K562 (cell line): ENCODE results near the gene GOLGA5. TPM values are rescaled to one million over a fixed set of nuclear protein-coding genes. Genes with fewer than 3 reads are reported as not detected.

Experiments
- ATAC-seq: fragments of 200-7000 bp; cut with Tn5 transposase; 3 replicates; pipeline ENCODE4 v1.9.1; 2020; ENCODE audit warnings: moderate library complexity
- BruUV-seq: library from RNA; stranded (reverse); fragments of 400-500 nt; replicated peaks from 2 replicates; lab custom pipeline; 2021; lab: Mats Ljungman, UMichigan
- CTCF ChIA-PET: fragments of 300-600 bp; formaldehyde crosslinking; extraction: SDS; loops from one replicate; lab custom pipeline; 2021; ENCODE audit warnings: low intra/inter-chr PET ratio; lab: Yijun Ruan, JAX
- POLR2A ChIA-PET: fragments of 300-600, 350-650 bp; sonication (Branson Sonifier 250); formaldehyde crosslinking; extraction: SDS; loops from one replicate; lab custom pipeline; 2021; ENCODE audit warnings: antibody characterized with exemption, inconsistent platforms; lab: Yijun Ruan, JAX
- DNase-seq, 4 experiments: peaks; one replicate each; pipeline versions ENCODE4 v3.0.0 to v3.0.0-alpha.2; 2011 to 2018; ENCODE audit warnings: low spot score in 3 of 4, mixed read lengths in 3 of 4; ENCODE audit errors: extremely low read depth in 1 of 4
- FAIRE-seq: peaks from 2 replicates; lab custom pipeline; 2011; peaks lifted over from hg19 to GRCh38; lab: Jason Lieb, UNC
- H2AFZ ChIP-seq: 2 replicates; pipeline ENCODE4 v1.6.0; 2011; ENCODE audit warnings: low read depth, low read length, control low read depth, inconsistent platforms
- H3K27ac ChIP-seq: fragments of 200-600 bp; 3 replicates; pipeline ENCODE4 v1.8.0; 2011; ENCODE audit warnings: low read depth, mild to moderate bottlenecking, control low read depth, inconsistent platforms, low read length, moderate library complexity, mixed read lengths; ENCODE audit errors: extremely low read depth
- H3K27me3 ChIP-seq, 2 experiments: fragments of 300-600 bp in 1 of 2; 2 replicates in 1 of 2; 3 replicates in 1 of 2; pipeline versions ENCODE4 v1.6.0 to v1.8.0; 2011; ENCODE audit warnings: inconsistent platforms in 2 of 2, low read length in 2 of 2, mild to moderate bottlenecking in 1 of 2, mixed read lengths in 1 of 2, moderate library complexity in 1 of 2; ENCODE audit not compliant: control insufficient read depth in 2 of 2, insufficient read depth in 2 of 2
- H3K36me3 ChIP-seq: fragments of 300-600 bp; 3 replicates; pipeline ENCODE4 v1.8.0; 2011; ENCODE audit warnings: mild to moderate bottlenecking, low read length, inconsistent platforms; ENCODE audit not compliant: control insufficient read depth, insufficient read depth
- H3K4me1 ChIP-seq, 2 experiments: fragments of 200-600 bp in 1 of 2; replicated peaks in 1 of 2; 2 replicates in 1 of 2; 3 replicates in 1 of 2; pipeline versions ENCODE4 v1.5.1 to v1.8.0; 2011; ENCODE audit warnings: inconsistent platforms in 2 of 2, low read length in 2 of 2, mild to moderate bottlenecking in 1 of 2, mixed read lengths in 1 of 2, moderate library complexity in 1 of 2; ENCODE audit not compliant: control insufficient read depth in 2 of 2, insufficient read depth in 2 of 2
- H3K4me2 ChIP-seq: 2 replicates; pipeline ENCODE4 v1.6.1; 2011; ENCODE audit warnings: low read length, control low read depth, inconsistent platforms, mixed read lengths; ENCODE audit not compliant: insufficient read depth
- H3K4me3 ChIP-seq: fragments of 200-600 bp; sonication (generic), shearing (Covaris generic); 2 replicates; pipeline ENCODE4 v1.5.1; 2016; ENCODE audit warnings: control low read depth, inconsistent platforms
- H3K79me2 ChIP-seq: fragments of 200-600 bp; 3 replicates; pipeline ENCODE4 v1.8.0; 2011; ENCODE audit warnings: low read length, inconsistent platforms; ENCODE audit not compliant: control insufficient read depth, insufficient read depth
- H3K9ac ChIP-seq, 2 experiments: 2 replicates each; pipeline versions ENCODE4 v1.6.0 to v1.6.1; 2011; ENCODE audit warnings: low read depth in 2 of 2, low read length in 2 of 2, control low read depth in 1 of 2, inconsistent platforms in 1 of 2, mild to moderate bottlenecking in 1 of 2, mixed read lengths in 1 of 2; ENCODE audit not compliant: insufficient read depth in 1 of 2
- H3K9me1 ChIP-seq: one replicate; pipeline ENCODE4 v1.6.0; 2011; ENCODE audit warnings: inconsistent platforms, mild to moderate bottlenecking, low read length, moderate library complexity; ENCODE audit not compliant: control insufficient read depth, insufficient read depth
- H3K9me3 ChIP-seq: replicated peaks from 2 replicates; pipeline ENCODE4 v1.5.1; 2011; ENCODE audit warnings: low read depth, low read length, inconsistent platforms; ENCODE audit not compliant: control insufficient read depth, insufficient read depth
- H4K20me1 ChIP-seq: replicated peaks from 2 replicates; pipeline ENCODE4 v1.6.1; 2011; ENCODE audit warnings: low read length, inconsistent platforms, mixed read lengths; ENCODE audit not compliant: control insufficient read depth, insufficient read depth
- HMG20A ChIP-seq: fragments of 450-650 bp; formaldehyde crosslinking; conservative IDR thresholded peaks from 2 replicates; pipeline ENCODE4 v1.4.0; 2020; ENCODE audit warnings: mild to moderate bottlenecking, mixed read lengths
- KDM2B ChIP-seq: fragments of 250-450 bp; sonication (Bioruptor Pico); IDR thresholded peaks from 2 replicates; pipeline ENCODE4 v1.8.0; 2021; ENCODE audit warnings: mild to moderate bottlenecking, moderate library complexity
- MEIS2 ChIP-seq: fragments of 450-650 bp; IDR thresholded peaks from 2 replicates; pipeline ENCODE4 v1.6.1; 2014; ENCODE audit warnings: mild to moderate bottlenecking; ENCODE audit not compliant: partially characterized antibody
- MIER1 ChIP-seq: fragments of 450-650 bp; IDR thresholded peaks from 2 replicates; pipeline ENCODE4 v1.6.1; 2016; ENCODE audit warnings: antibody characterized with exemption, mild to moderate bottlenecking, low read depth
- PCBP1 ChIP-seq: fragments of 200-400 bp; formaldehyde crosslinking; IDR thresholded peaks from 2 replicates; pipeline ENCODE4 v1.6.1; 2018; ENCODE audit warnings: mild to moderate bottlenecking, low read depth, low read length; ENCODE audit not compliant: poor library complexity, severe bottlenecking
- POLR2AphosphoS5 ChIP-seq: IDR thresholded peaks from 2 replicates; pipeline ENCODE4 v1.6.1; 2011; ENCODE audit warnings: mild to moderate bottlenecking, low read depth, low read length, moderate library complexity; ENCODE audit not compliant: control insufficient read depth, insufficient read depth
- PYGO2 ChIP-seq: fragments of 450-650 bp; IDR thresholded peaks from 2 replicates; pipeline ENCODE4 v1.6.1; 2016; ENCODE audit warnings: mild to moderate bottlenecking, missing genetic modification characterization, moderate library complexity, missing compliant biosample characterization
- SNRNP70 ChIP-seq: fragments of 200-400 bp; formaldehyde crosslinking; optimal IDR thresholded peaks from 2 replicates; pipeline ENCODE3; 2017; ENCODE audit warnings: low read depth, low read length
- XRCC4 ChIP-seq: IDR thresholded peaks from one replicate; pipeline ENCODE4 v1.6.1; 2011; ENCODE audit not compliant: insufficient read depth, insufficient read length; ENCODE audit errors: extremely low read depth
- ZBTB5 ChIP-seq: fragments of 450-650 bp; IDR thresholded peaks from 2 replicates; pipeline ENCODE4 v1.6.1; 2017; ENCODE audit warnings: antibody characterized with exemption
- ZNF324 ChIP-seq: fragments of 250-450 bp; sonication (Bioruptor Pico); IDR thresholded peaks from 2 replicates; pipeline ENCODE4 v1.4.0; 2020; ENCODE audit warnings: mild to moderate bottlenecking
- WGBS: fragments of 100-300 bp; shearing (Covaris generic); methylation state at CpG from one replicate; pipeline ENCODE4 v1.1.6; 2016; ENCODE audit warnings: low coverage, mixed read lengths; ENCODE audit not compliant: insufficient coverage; ENCODE audit errors: missing lambda C conversion rate; 5-methylcytosine and 5-hydroxymethylcytosine counted together
- in situ Hi-C: fragments of 300-500 bp; cut with MboI; formaldehyde crosslinking; loops from 4 replicates; pipeline ENCODE4 v1.15.0; 2018; ENCODE audit warnings: inconsistent platforms, mixed read lengths
- intact Hi-C: fragments of 100-400 bp; cut with micrococcal nuclease; formaldehyde crosslinking; loops from 2 replicates; pipeline ENCODE4 v1.14.2; 2022
- polyA plus RNA-seq, 8 experiments: library from polyadenylated mRNA; depleted of rRNA in 4 of 8; stranded (reverse) in 5 of 8; unstranded in 3 of 8; fragments of >200 nt; fragmentation: Nextera tagmentation in 2 of 8; fragmentation: Illumina TruSeq in 1 of 8; extraction: Ambion mirVana in 2 of 8; extraction: Trizol in 1 of 8; gene quantifications; 2 replicates each; pipeline versions ENCODE4 v1.2.1 to v1.2.3, GENCODE V29; 2011 to 2014; ENCODE audit warnings: inconsistent platforms in 1 of 8, missing spikeins in 1 of 8
- total RNA-seq, 7 experiments: library from RNA; depleted of rRNA in 6 of 7; stranded (reverse); fragments of >200 nt in 6 of 7; fragmentation: Illumina TruSeq in 2 of 7; extraction: Trizol in 2 of 7; gene quantifications; 2 replicates each; pipeline versions ENCODE4 v1.2.1 to v1.2.3, GENCODE V29; 2011 to 2021; ENCODE audit warnings: low replicate concordance in 1 of 7
- TF ChIP-seq, protein P1 (sequence below): fragments of 450-650 bp; formaldehyde crosslinking; IDR thresholded peaks from 2 replicates; pipeline ENCODE4 v1.4.0; 2020; ENCODE audit warnings: mild to moderate bottlenecking

The GOLGA5 gene
- total and polyA plus RNA-seq, 9 of the 15 experiments (the other 6 are each of a cell fraction or from before 2014, with no cell fraction given): 5.7 to 19.6 (median 12.7) TPM

DNA sequence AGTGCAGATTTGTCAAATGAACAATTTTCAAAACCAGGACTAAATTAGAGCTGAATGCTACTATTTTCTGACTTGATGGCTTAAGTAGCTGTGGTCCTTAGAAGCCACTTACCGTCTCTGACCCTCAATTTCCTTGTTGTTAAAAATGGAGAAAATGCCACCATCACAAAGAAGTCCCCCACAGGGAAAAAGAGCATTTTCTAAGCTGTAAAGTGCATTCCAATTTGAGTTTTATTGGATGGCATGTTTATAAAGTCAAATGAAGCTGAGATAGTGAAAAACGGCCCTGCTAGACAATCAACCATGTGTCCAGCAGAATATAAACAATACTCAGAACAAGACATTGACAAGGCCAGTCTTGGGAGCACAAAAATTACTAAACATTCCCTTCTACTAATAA, 53.6 kb downstream of the GOLGA5 start (continued):
- TF ChIP-seq, protein P1, sequence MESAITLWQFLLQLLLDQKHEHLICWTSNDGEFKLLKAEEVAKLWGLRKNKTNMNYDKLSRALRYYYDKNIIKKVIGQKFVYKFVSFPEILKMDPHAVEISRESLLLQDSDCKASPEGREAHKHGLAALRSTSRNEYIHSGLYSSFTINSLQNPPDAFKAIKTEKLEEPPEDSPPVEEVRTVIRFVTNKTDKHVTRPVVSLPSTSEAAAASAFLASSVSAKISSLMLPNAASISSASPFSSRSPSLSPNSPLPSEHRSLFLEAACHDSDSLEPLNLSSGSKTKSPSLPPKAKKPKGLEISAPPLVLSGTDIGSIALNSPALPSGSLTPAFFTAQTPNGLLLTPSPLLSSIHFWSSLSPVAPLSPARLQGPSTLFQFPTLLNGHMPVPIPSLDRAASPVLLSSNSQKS (CRISPR knock-in tag): no peak
- no peak for TF ChIP-seq KDM2B
- no peak for TF ChIP-seq MIER1
- no peak for TF ChIP-seq ZBTB5
- no peak for TF ChIP-seq HMG20A
- TF ChIP-seq, all 486 proteins: peak for 0

- intact Hi-C loops: no loop called here
- no TSS peak for BruUV-seq
- Histone ChIP-seq H3K79me2 (no peaks in the 10 kb centered on the region), H3K4me3 (no peak overlapping the region), H3K9me3 (no peaks in the 10 kb centered on the region), H3K36me3 (no peaks in the 10 kb centered on the region), H2AFZ (no peak overlapping the region)
- CTCF ChIA-PET: no interaction called here
- ATAC-seq (no peak), FAIRE-seq (no peak)
- POLR2A ChIA-PET: no interaction called here
- TF ChIP-seq SNRNP70 (no peak), ZNF324 (CRISPR knock-in tag) (no peak), POLR2AphosphoS5 (no peak), PYGO2 (no peak), MEIS2 (peak; percentile 59), PCBP1 (no peak), XRCC4 (no peak)
- TF ChIP-seq, all 486 proteins: peak for 1
- no peaks in the 10 kb centered on the region for H4K20me1 ChIP-seq
- DNase-seq: no peak
- H3K27ac ChIP-seq: no peak overlapping the region
- peaks cover 0 to 5% of the 10 kb centered on the region in 2 experiments; a peak in 4 of 5 replicates for H3K4me1 ChIP-seq
- H3K27me3 ChIP-seq: no peaks in the 10 kb centered on the region
- no peaks in the 10 kb centered on the region for H3K9me1 ChIP-seq
- in situ Hi-C loops: no loop called here
- no peak overlapping the region for H3K9ac ChIP-seq
- 7% methylated on average over 4 of the region's 4 CpGs for WGBS
- H3K4me2 ChIP-seq: no peak overlapping the region
Observed at GRCh38 chr14:92848887-92849286, 54.8 kb downstream of the GOLGA5 start.
